Tibial nerve (tissue), 4 donors: ENCODE data around the gene ARMC8.

Experiments used
- EP300 ChIP-seq, 2 donors: sonication (generic); formaldehyde crosslinking; IDR thresholded peaks; one replicate each; pipeline ENCODE4 v1.6.1; 2017; ENCODE audit warnings: antibody characterized with exemption in 2 of 2, mild to moderate bottlenecking in 1 of 2
- POLR2A ChIP-seq, 2 donors: fragments of 450-650 bp; IDR thresholded peaks; one replicate each; pipeline ENCODE4 v1.6.1; 2017; ENCODE audit warnings: antibody characterized with exemption in 2 of 2, mild to moderate bottlenecking in 2 of 2, moderate library complexity in 2 of 2
- TF ChIP-seq, protein P1 (sequence below), 5 experiments: fragments of 200-600 bp in 3 of 5; fragments of 450-650 bp in 2 of 5; sonication (generic) in 3 of 5; IDR thresholded peaks; one replicate each; pipeline ENCODE4 v1.5.1; 2016 to 2019; ENCODE audit warnings: antibody characterized with exemption in 5 of 5, mild to moderate bottlenecking in 3 of 5, moderate library complexity in 2 of 5

DNA sequence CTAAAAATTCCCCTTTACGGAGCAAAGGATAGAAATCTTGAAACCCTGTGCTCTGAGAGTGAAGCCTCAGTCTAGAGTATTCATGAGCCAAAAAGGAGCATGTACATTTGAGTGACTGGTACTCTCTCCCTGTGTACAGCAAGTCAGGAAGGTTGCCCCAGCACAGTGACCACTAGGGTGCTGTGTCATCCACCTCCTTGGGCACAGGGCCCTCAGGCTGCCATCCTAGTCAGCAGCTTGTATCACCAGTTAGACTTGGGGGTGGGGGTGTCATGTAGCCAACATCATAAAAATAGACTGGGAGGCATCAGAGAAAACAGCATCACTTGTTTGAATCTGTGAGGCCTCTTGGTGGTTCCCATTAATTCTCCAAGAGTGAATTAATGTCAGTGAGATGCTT lies 130.6 kb downstream of the ARMC8 start:
- TF ChIP-seq, protein P1, sequence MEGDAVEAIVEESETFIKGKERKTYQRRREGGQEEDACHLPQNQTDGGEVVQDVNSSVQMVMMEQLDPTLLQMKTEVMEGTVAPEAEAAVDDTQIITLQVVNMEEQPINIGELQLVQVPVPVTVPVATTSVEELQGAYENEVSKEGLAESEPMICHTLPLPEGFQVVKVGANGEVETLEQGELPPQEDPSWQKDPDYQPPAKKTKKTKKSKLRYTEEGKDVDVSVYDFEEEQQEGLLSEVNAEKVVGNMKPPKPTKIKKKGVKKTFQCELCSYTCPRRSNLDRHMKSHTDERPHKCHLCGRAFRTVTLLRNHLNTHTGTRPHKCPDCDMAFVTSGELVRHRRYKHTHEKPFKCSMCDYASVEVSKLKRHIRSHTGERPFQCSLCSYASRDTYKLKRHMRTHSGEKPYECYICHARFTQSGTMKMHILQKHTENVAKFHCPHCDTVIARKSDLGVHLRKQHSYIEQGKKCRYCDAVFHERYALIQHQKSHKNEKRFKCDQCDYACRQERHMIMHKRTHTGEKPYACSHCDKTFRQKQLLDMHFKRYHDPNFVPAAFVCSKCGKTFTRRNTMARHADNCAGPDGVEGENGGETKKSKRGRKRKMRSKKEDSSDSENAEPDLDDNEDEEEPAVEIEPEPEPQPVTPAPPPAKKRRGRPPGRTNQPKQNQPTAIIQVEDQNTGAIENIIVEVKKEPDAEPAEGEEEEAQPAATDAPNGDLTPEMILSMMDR (IDR thresholded peaks at IDR 0.05) = no peak
- no peak for TF ChIP-seq EP300 (IDR thresholded peaks at IDR 0.05)
- no peak for TF ChIP-seq POLR2A (IDR thresholded peaks at IDR 0.05)
